Fibroblast of skin of left quadriceps (primary cell): Measurements from ENCODE around the gene ESYT1.

Source experiments
- DNase-seq, 2 experiments: peaks; one replicate each; pipeline ENCODE4 v3.0.0-alpha.2; 2013; ENCODE audit warnings: low read depth in 2 of 2

Gene ESYT1

DNA sequence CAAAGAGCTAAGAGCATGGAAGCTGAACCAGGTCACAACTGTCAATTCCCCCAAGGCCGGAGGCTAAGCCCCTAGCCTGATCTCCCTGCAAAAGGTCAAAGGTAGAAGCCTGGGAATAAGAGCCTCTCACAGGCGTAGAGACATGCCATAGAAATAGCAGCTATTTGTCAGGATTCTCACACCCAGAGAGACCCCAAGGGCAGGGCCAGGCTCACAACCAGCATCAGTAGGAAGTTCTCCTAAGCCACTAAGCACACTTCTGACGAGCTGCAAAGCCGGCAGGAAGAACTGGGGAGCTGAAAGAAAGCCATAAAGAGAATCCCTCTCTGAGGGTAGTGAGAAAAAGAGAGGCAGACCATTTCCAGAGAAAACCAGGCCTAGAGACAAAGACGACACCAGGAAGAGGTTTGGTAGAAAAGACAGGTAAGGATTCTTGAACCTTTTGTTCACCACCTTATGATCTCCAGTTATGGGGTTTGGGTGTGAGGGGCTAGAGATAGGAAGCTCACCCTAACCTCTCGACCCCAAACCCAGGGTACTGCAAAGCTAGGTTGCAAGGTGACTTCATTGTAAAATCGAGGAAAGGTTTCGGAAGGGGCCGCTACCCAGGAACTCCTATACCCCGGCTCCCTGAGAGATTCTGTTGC lies 60.2 kb downstream of the ESYT1 start:
- DNase-seq: no peak

DNA sequence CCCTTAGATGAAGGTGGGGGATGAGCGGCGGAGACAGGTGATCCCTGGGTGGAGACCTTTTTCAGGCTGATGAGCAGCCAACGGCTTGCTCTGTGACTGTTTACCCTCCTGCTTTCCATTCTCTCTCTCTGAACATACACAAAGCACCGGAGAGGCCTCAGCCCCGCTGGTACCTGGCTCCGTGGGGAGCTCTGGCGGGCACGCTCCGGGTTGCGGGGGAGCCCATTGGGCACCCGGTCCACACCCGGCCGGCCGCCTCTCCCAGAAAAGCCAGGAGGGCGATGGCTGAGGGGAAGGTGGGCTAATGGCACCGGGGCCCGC lies 60.7 kb downstream of the ESYT1 start:
- DNase-seq: no peak

GRCh38 chr12:56189099-56189917 lies 61.2 kb downstream of the ESYT1 start, which contains the start of gene SMARCC2:
SMARCC2 (minus strand) TSS chr12:56189483; CDS start chr12:56189461, 22 bp downstream.
- peak; percentile 64 to 67 for DNase-seq

DNA sequence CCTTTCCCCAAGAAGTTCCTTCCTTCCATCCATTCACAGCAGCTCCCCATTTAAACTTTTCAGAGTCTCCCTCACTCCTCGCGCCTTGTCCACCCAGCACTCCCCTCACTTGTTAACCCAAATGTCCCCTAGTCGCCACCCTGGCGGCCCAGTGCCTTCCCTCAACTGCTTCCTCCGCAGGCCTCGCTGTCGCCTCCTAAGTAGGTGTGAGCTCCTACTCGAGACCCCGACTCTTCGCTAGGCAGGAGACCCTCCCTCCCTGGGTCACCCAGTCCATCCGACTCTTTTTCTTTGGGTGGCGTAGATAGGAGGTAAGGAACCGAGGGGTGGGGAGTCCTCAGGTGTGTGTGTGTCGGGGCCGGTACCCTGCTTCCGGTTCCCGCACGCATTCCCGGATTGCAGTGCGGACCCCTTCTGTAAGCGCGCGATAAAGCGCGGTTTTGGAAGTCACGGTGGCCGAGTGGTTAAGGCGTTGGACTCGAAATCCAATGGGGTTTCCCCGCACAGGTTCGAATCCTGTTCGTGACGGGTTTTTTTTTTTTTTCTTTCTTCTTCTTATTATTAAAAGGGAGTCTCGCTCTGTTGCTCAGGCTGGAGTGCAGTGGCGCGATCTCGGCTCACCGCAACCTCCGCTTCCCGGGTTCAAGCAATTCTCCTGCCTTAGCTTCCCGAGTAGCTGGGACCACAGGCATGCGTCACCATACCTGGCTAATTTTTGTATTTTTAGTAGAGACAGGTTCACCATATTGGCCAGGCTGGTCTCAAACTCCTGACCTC lies 62.0 kb downstream of the ESYT1 start:
- peak; percentile 73 to 76 for DNase-seq

- DNase-seq: no peak
These were observed 62.7 kb downstream of the ESYT1 start for GRCh38 chr12:56190695-56191155.

DNA sequence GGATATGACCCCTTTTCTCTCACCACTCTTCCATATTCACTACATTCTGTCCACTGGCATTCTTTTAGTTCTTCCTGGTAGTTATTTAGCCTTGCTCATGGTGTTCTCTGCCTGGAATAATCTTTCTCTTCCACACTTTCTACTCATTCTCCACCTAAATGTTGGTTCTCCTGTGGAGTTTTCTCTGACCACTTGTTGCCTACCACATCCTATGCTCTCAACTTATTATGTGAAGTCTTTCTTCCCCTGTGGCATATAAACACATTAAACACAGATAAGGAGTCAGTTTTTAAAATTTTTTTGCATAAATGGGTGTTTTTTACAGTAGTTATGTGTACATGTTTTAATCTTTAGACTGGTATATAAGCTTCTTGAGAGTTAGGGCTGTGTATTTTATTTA lies 64.5 kb downstream of the ESYT1 start:
- no peak for DNase-seq

DNA sequence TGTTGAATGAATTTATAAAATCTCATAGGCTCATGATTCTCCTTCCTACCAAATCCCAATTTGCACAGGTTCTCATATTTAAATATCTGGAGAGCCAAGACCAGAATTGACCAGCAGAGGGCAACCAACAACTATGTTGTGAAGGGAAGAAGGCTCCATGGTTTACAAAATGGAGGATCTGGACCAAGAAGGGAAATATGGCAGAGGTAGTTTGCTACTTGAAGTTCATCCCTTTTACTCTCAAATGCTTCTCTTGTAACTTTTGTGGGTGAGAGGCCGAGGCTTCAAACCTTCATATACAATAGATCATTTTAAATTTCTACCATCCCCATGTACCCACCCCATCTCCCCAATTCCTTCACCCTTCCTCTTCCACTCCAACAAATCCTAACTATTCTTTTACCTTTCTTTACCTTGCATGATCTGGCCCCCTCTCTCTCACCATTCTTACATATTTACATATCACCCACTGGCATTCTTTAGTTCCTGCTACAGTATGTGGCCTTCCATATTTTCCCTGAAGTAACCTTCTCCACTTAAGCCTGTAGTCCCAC lies 65.0 kb downstream of the ESYT1 start:
- peak; percentile 68 to 70 for DNase-seq
